Limb (tissue), 2 donors: ENCODE data around the gene TTC39C.
A peak's percentile ranks its signal among the peaks of the same experiment; 100 is the strongest.
"Not testable (repeated sequence)": the region's sequence is repeated elsewhere in the genome, so short reads cannot be mapped to it uniquely, and the experiment has no call there.

ENCODE experiments used
- DNase-seq, 2 donors: peaks; one replicate each; pipeline ENCODE4 v3.0.0-alpha.2; 2016; ENCODE audit errors: extremely low spot score in 2 of 2

TTC39C gene

GRCh38 chr18:24128700-24129099 lies 114.1 kb downstream of the TTC39C start:
- DNase-seq, result no peak

- DNase-seq, result no peak
Measured at GRCh38 chr18:24130494-24130893, 115.9 kb downstream of the TTC39C start.

- no peak for DNase-seq
Measured at GRCh38 chr18:24136967-24137373, 122.4 kb downstream of the TTC39C start.

GRCh38 chr18:24138409-24138788 lies 123.8 kb downstream of the TTC39C start:
- DNase-seq, result no peak

- peak; percentile 75 to 87 for DNase-seq
Measured at GRCh38 chr18:24138789-24139616, 124.4 kb downstream of the TTC39C start, which contains the start of gene CABYR. Gene CABYR, plus strand, starts transcription at chr18:24139062. Its CDS starts 4,053 bp downstream, at chr18:24143115.

- DNase-seq, result no peak
Measured at GRCh38 chr18:24140697-24141096, 126.1 kb downstream of the TTC39C start.

- no peak for DNase-seq
Measured at GRCh38 chr18:24142376-24142775, 127.8 kb downstream of the TTC39C start.

- DNase-seq, result not testable (repeated sequence)
Measured at GRCh38 chr18:24149591-24149990, 135.0 kb downstream of the TTC39C start.

- no peak for DNase-seq
Measured at GRCh38 chr18:24153397-24153796, 138.8 kb downstream of the TTC39C start.

- no peak for DNase-seq
Measured at GRCh38 chr18:24157855-24158254, 143.3 kb downstream of the TTC39C start.

- DNase-seq, result no peak
Measured at GRCh38 chr18:24160086-24160485, 145.5 kb downstream of the TTC39C start.

- DNase-seq, result no peak
Measured at GRCh38 chr18:24161304-24161703, 146.8 kb downstream of the TTC39C start.

GRCh38 chr18:24168496-24168895 lies 153.9 kb downstream of the TTC39C start:
- DNase-seq, result no peak

GRCh38 chr18:24170360-24170759 lies 155.8 kb downstream of the TTC39C start:
- DNase-seq, result no peak

- no peak for DNase-seq
Measured at GRCh38 chr18:24173997-24174396, 159.4 kb downstream of the TTC39C start.

GRCh38 chr18:24176727-24177416 lies 162.3 kb downstream of the TTC39C start:
- DNase-seq, result peak in 1 of 2 donors; percentile 62

GRCh38 chr18:24177499-24178133 lies 163.1 kb downstream of the TTC39C start:
- DNase-seq, result no peak

GRCh38 chr18:24180048-24180447 lies 165.5 kb downstream of the TTC39C start:
- no peak for DNase-seq

- DNase-seq, result no peak
Measured at GRCh38 chr18:24181806-24182205, 167.3 kb downstream of the TTC39C start.
